ENCODE measurements around the gene MOSMO. TPM values are rescaled to one million over a fixed set of nuclear protein-coding genes. Genes with fewer than 3 reads are reported as not detected.

Gene MOSMO
- total RNA-seq, 4 donors from 2014 or later, result 8.3 to 16.4 (median 13.1) TPM

GRCh38 chr16:21987498-21987897, 20.4 kb upstream of the MOSMO start:
- no peak for DNase-seq (ENCODE audit: low spot score in 2 of 2)
- H3K4me3 ChIP-seq (ENCODE audit: low read depth, poor library complexity, severe bottlenecking), result no peak overlapping the region
- intact Hi-C loops (cut with DNase I; ENCODE audit: low total_unique reads), result no loop called here
- no peak for TF ChIP-seq POLR2A (IDR thresholded peaks at IDR 0.05)
- TF ChIP-seq CTCF (IDR thresholded peaks at IDR 0.05), result no peak
- 74 to 78% methylated on average over 2 of the region's 2 CpGs for WGBS, 2 donors

- WGBS, 2 donors, result 67 to 68% methylated on average over 5 of the region's 5 CpGs
- intact Hi-C loops (cut with DNase I; ENCODE audit: low total_unique reads), result no loop called here
- TF ChIP-seq POLR2A (IDR thresholded peaks at IDR 0.05), result no peak
- H3K4me3 ChIP-seq (ENCODE audit: low read depth, poor library complexity, severe bottlenecking), result no peak overlapping the region
- DNase-seq (ENCODE audit: low spot score in 2 of 2), result no peak
These were observed 18.8 kb upstream of the MOSMO start for GRCh38 chr16:21989133-21989532.

- 86 to 92% methylated on average over 2 of the region's 2 CpGs for whole genome bisulfite sequencing, 2 donors
- intact Hi-C loops (cut with DNase I; ENCODE audit: low total_unique reads), result no loop called here
- H3K4me3 ChIP-seq (ENCODE audit: low read depth, poor library complexity, severe bottlenecking), result no peak overlapping the region
- no peak for DNase-seq (ENCODE audit: low spot score in 2 of 2)
- no peak for TF ChIP-seq CTCF (IDR thresholded peaks at IDR 0.05)
- TF ChIP-seq POLR2A (IDR thresholded peaks at IDR 0.05), result no peak
These were observed 18.2 kb upstream of the MOSMO start for GRCh38 chr16:21989751-21990150.

GRCh38 chr16:21990381-21990944, 17.4 kb upstream of the MOSMO start:
- no peak overlapping the region for H3K4me3 ChIP-seq (ENCODE audit: low read depth, poor library complexity, severe bottlenecking)
- no peak for TF ChIP-seq CTCF (IDR thresholded peaks at IDR 0.05)
- no peak for TF ChIP-seq POLR2A (IDR thresholded peaks at IDR 0.05)
- DNase-seq (ENCODE audit: low spot score in 2 of 2), result no peak
- WGBS, 2 donors, result 46% methylated on average over 3 of the region's 3 CpGs
- intact Hi-C loops (cut with DNase I; ENCODE audit: low total_unique reads), result no loop called here

GRCh38 chr16:21991621-21992020, 16.3 kb upstream of the MOSMO start:
- H3K4me3 ChIP-seq (ENCODE audit: low read depth, poor library complexity, severe bottlenecking), result no peak overlapping the region
- TF ChIP-seq POLR2A (IDR thresholded peaks at IDR 0.05) (no peak), CTCF (IDR thresholded peaks at IDR 0.05) (no peak)
- DNase-seq (ENCODE audit: low spot score in 2 of 2), result no peak
- WGBS, 2 donors, result 70 to 79% methylated on average over 6 of the region's 6 CpGs
- intact Hi-C loops (cut with DNase I; ENCODE audit: low total_unique reads), result no loop called here

- 87% methylated on average over 13 of the region's 13 CpGs for WGBS, 2 donors
- intact Hi-C loops (cut with DNase I; ENCODE audit: low total_unique reads), result no loop called here
- DNase-seq (ENCODE audit: low spot score in 2 of 2), result no peak
- TF ChIP-seq CTCF (IDR thresholded peaks at IDR 0.05), result no peak
- TF ChIP-seq POLR2A (IDR thresholded peaks at IDR 0.05), result no peak
- H3K4me3 ChIP-seq (ENCODE audit: low read depth, poor library complexity, severe bottlenecking), result no peak overlapping the region
These were observed 12.9 kb upstream of the MOSMO start for GRCh38 chr16:21994856-21995465.

All from lower leg skin (tissue), 4 donors.